Activated CD8-positive, alpha-beta T cell treated with anti-CD3 and anti-CD28 coated beads, Interleukin-2, amount 10 ng/mL, durations not matched to agents 7 days and 5 days (primary cell): ENCODE results near the gene TMEM184B. TPM values are rescaled to one million over a fixed set of nuclear protein-coding genes. Genes with fewer than 3 reads are reported as not detected.

Experiments used
- ATAC-seq: fragments of 150-1000 bp; cut with Tn5 transposase; one replicate; pipeline ENCODE4 v1.10.0; 2021; ENCODE audit warnings: moderate library complexity
- CTCF ChIA-PET: fragments of 350-600 bp; sonication (Branson Sonifier 250); formaldehyde crosslinking; loops from one replicate; lab custom pipeline; 2021; ENCODE audit warnings: antibody characterized with exemption; lab: Charles Lee
- POLR2A ChIA-PET: fragments of 350-600 bp; sonication (Branson Sonifier 250); formaldehyde crosslinking; loops from one replicate; lab custom pipeline; 2021; ENCODE audit warnings: antibody characterized with exemption; lab: Charles Lee
- DNase-seq: peaks from one replicate; pipeline ENCODE4 v3.0.0-alpha.2; 2020
- H3K27ac Mint-ChIP-seq: one replicate; pipeline ENCODE4 v1.8.0; 2021; ENCODE audit warnings: mild to moderate bottlenecking, mixed read lengths
- H3K27me3 Mint-ChIP-seq: one replicate; pipeline ENCODE4 v1.8.0; 2021; ENCODE audit warnings: low read depth, mixed read lengths
- H3K36me3 Mint-ChIP-seq: one replicate; pipeline ENCODE4 v1.8.0; 2021; ENCODE audit warnings: low read depth, mixed read lengths
- H3K4me1 Mint-ChIP-seq: one replicate; pipeline ENCODE4 v1.8.0; 2021; ENCODE audit warnings: low read depth, mixed read lengths
- H3K4me3 Mint-ChIP-seq: one replicate; pipeline ENCODE4 v1.8.0; 2021; ENCODE audit warnings: mild to moderate bottlenecking, mixed read lengths
- H3K9me3 Mint-ChIP-seq: one replicate; pipeline ENCODE4 v1.8.0; 2022; ENCODE audit warnings: mixed read lengths; ENCODE audit not compliant: insufficient read depth
- total RNA-seq, 2 experiments: library from RNA; stranded (reverse); gene quantifications; one replicate each; pipeline ENCODE4 v1.2.3, GENCODE V29; 2021

TMEM184B gene
- total RNA-seq, 2 experiments from 2014 or later: 30.8 to 31.4 TPM

- Mint-ChIP-seq H3K4me1 (peaks cover 56% of the 10 kb centered on the region), H3K4me3 (no peak overlapping the region), H3K27ac (no peak overlapping the region), H3K27me3 (no peaks in the 10 kb centered on the region), H3K9me3 (no peaks in the 10 kb centered on the region), H3K36me3 (peaks cover 4% of the 10 kb centered on the region)
- POLR2A ChIA-PET: interaction anchor here (1.1 kb wide), 1 partner anchor 12 kb away, joined by 3 read pairs; no protein-coding TSS in a partner anchor
- DNase-seq: no peak
- ATAC-seq: no peak
- CTCF ChIA-PET: interaction anchor here (0.7 kb wide), 1 partner anchor 9 kb away, joined by 3 read pairs; no protein-coding TSS in a partner anchor
Measured at GRCh38 chr22:38269466-38269865, 3.3 kb downstream of the TMEM184B start.

- peak; percentile 85 for ATAC-seq
- peaks cover 12% of the 10 kb centered on the region for H3K36me3 Mint-ChIP-seq
- ChIA-PET CTCF (interaction anchor here (1.0 to 1.6 kb wide), 4 partner anchors 48 to 304 kb away, joined by 4 to 9 read pairs (median 4); no protein-coding TSS in a partner anchor), POLR2A (no interaction called here)
- H3K4me3 Mint-ChIP-seq: peak overlapping the region; percentile 35
- H3K4me1 Mint-ChIP-seq: peaks cover 51% of the 10 kb centered on the region
- peak; percentile 79 for DNase-seq
- H3K9me3 Mint-ChIP-seq: no peaks in the 10 kb centered on the region
- H3K27ac Mint-ChIP-seq: peak overlapping the region; percentile 86
- H3K27me3 Mint-ChIP-seq: no peaks in the 10 kb centered on the region
Measured at GRCh38 chr22:38267086-38267485, 5.7 kb downstream of the TMEM184B start.

- Mint-ChIP-seq H3K4me1 (peaks cover 44% of the 10 kb centered on the region), H3K27me3 (no peaks in the 10 kb centered on the region), H3K27ac (peak overlapping the region; percentile 86), H3K4me3 (no peak overlapping the region), H3K9me3 (no peaks in the 10 kb centered on the region), H3K36me3 (peaks cover 12% of the 10 kb centered on the region)
- no peak for DNase-seq
- ATAC-seq: no peak
- CTCF ChIA-PET: interaction anchor here (1.1 to 1.6 kb wide), 4 partner anchors 36 to 305 kb away, joined by 3 to 9 read pairs (median 4); no protein-coding TSS in a partner anchor
- POLR2A ChIA-PET: no interaction called here
Measured at GRCh38 chr22:38266120-38266519, 6.7 kb downstream of the TMEM184B start.

GRCh38 chr22:38264322-38264843, 8.4 kb downstream of the TMEM184B start:
- ATAC-seq (no peak), DNase-seq (no peak)
- H3K36me3 Mint-ChIP-seq: peaks cover 12% of the 10 kb centered on the region
- H3K27me3 Mint-ChIP-seq: no peaks in the 10 kb centered on the region
- ChIA-PET POLR2A (no interaction called here), CTCF (no interaction called here)
- H3K4me3 Mint-ChIP-seq: no peak overlapping the region
- no peak overlapping the region for H3K27ac Mint-ChIP-seq
- no peaks in the 10 kb centered on the region for H3K9me3 Mint-ChIP-seq
- H3K4me1 Mint-ChIP-seq: peaks cover 39% of the 10 kb centered on the region

GRCh38 chr22:38262051-38262795, 10.6 kb downstream of the TMEM184B start:
- peak; percentile 46 for ATAC-seq

GRCh38 chr22:38260761-38261681, 11.8 kb downstream of the TMEM184B start:
- ChIA-PET POLR2A (no interaction called here), CTCF (interaction anchor here (1.0 to 1.5 kb wide), 4 partner anchors 11 to 209 kb away, joined by 3 to 5 read pairs (median 3); no protein-coding TSS in a partner anchor)
- Mint-ChIP-seq H3K9me3 (no peaks in the 10 kb centered on the region), H3K4me1 (peaks cover 11% of the 10 kb centered on the region), H3K27ac (no peak overlapping the region), H3K4me3 (no peak overlapping the region), H3K36me3 (peaks cover 9% of the 10 kb centered on the region), H3K27me3 (no peaks in the 10 kb centered on the region)
- no peak for DNase-seq
- ATAC-seq: no peak

More at GRCh38 chr22:38262051-38262795, 10.6 kb downstream of the TMEM184B start:
- H3K4me3 Mint-ChIP-seq: no peak overlapping the region
- DNase-seq: peak; percentile 53
- peaks cover 23% of the 10 kb centered on the region for H3K4me1 Mint-ChIP-seq
- ChIA-PET POLR2A (no interaction called here), CTCF (interaction anchor here (0.6 to 1.5 kb wide), 5 partner anchors 9 to 210 kb away, joined by 3 to 5 read pairs (median 3); no protein-coding TSS in a partner anchor)
- no peaks in the 10 kb centered on the region for H3K9me3 Mint-ChIP-seq
- H3K27me3 Mint-ChIP-seq: no peaks in the 10 kb centered on the region
- no peak overlapping the region for H3K27ac Mint-ChIP-seq
- peaks cover 9% of the 10 kb centered on the region for H3K36me3 Mint-ChIP-seq

- ChIA-PET POLR2A (no interaction called here), CTCF (interaction anchor here (1.1 kb wide), 1 partner anchor 207 kb away, joined by 3 read pairs; no protein-coding TSS in a partner anchor)
- no peaks in the 10 kb centered on the region for H3K9me3 Mint-ChIP-seq
- peaks cover 6% of the 10 kb centered on the region for H3K36me3 Mint-ChIP-seq
- H3K27ac Mint-ChIP-seq: no peak overlapping the region
- no peak for ATAC-seq
- DNase-seq: no peak
- H3K4me1 Mint-ChIP-seq: peaks cover 8% of the 10 kb centered on the region
- H3K4me3 Mint-ChIP-seq: no peak overlapping the region
- H3K27me3 Mint-ChIP-seq: no peaks in the 10 kb centered on the region
Measured at GRCh38 chr22:38259370-38259769, 13.4 kb downstream of the TMEM184B start.

- CTCF ChIA-PET: no interaction called here
- POLR2A ChIA-PET: no interaction called here
Measured at GRCh38 chr22:38258895-38259294, 13.9 kb downstream of the TMEM184B start.

GRCh38 chr22:38257650-38258250, 15.1 kb downstream of the TMEM184B start:
- H3K4me1 Mint-ChIP-seq: peaks cover 8% of the 10 kb centered on the region
- H3K27me3 Mint-ChIP-seq: no peaks in the 10 kb centered on the region
- H3K9me3 Mint-ChIP-seq: no peaks in the 10 kb centered on the region
- H3K4me3 Mint-ChIP-seq: no peak overlapping the region
- DNase-seq (no peak), ATAC-seq (no peak)
- no peaks in the 10 kb centered on the region for H3K36me3 Mint-ChIP-seq
- POLR2A ChIA-PET: no interaction called here
- CTCF ChIA-PET: interaction anchor here (0.8 kb wide), 1 partner anchor 144 kb away, joined by 3 read pairs; no protein-coding TSS in a partner anchor
- H3K27ac Mint-ChIP-seq: no peak overlapping the region

More at GRCh38 chr22:38258895-38259294, 13.9 kb downstream of the TMEM184B start:
- Mint-ChIP-seq H3K4me3 (no peak overlapping the region), H3K27me3 (no peaks in the 10 kb centered on the region), H3K27ac (no peak overlapping the region), H3K9me3 (no peaks in the 10 kb centered on the region), H3K36me3 (peaks cover 6% of the 10 kb centered on the region), H3K4me1 (peaks cover 8% of the 10 kb centered on the region)
- ATAC-seq (no peak), DNase-seq (no peak)

- no peaks in the 10 kb centered on the region for H3K27me3 Mint-ChIP-seq
- ATAC-seq (no peak), DNase-seq (no peak)
- H3K4me3 Mint-ChIP-seq: no peak overlapping the region
- no peaks in the 10 kb centered on the region for H3K36me3 Mint-ChIP-seq
- ChIA-PET CTCF (interaction anchor here (0.8 to 1.1 kb wide), 2 partner anchors 143 to 205 kb away, joined by 3 to 5 read pairs; no protein-coding TSS in a partner anchor), POLR2A (no interaction called here)
- no peak overlapping the region for H3K27ac Mint-ChIP-seq
- peaks cover 5% of the 10 kb centered on the region for H3K4me1 Mint-ChIP-seq
- H3K9me3 Mint-ChIP-seq: no peaks in the 10 kb centered on the region
Measured at GRCh38 chr22:38257181-38257580, 15.6 kb downstream of the TMEM184B start.

- Mint-ChIP-seq H3K27ac (no peak overlapping the region), H3K27me3 (no peaks in the 10 kb centered on the region), H3K4me3 (no peak overlapping the region), H3K36me3 (no peaks in the 10 kb centered on the region), H3K4me1 (peaks cover 2% of the 10 kb centered on the region), H3K9me3 (no peaks in the 10 kb centered on the region)
- no peak for DNase-seq
- POLR2A ChIA-PET: no interaction called here
- ATAC-seq: no peak
- CTCF ChIA-PET: no interaction called here
Measured at GRCh38 chr22:38255697-38256096, 17.1 kb downstream of the TMEM184B start.
